ENCODE data around the gene GRB2. TPM values are rescaled to one million over a fixed set of nuclear protein-coding genes. Genes with fewer than 3 reads are reported as not detected.

GRB2 gene
- total and polyA plus RNA-seq, 2 of the 8 experiments (the other 6 are each of a cell fraction or from before 2014, with no cell fraction given), result 44.2 to 101 TPM

- H3K4me2 ChIP-seq (ENCODE audit: insufficient read depth in 1 of 2, low read depth in 2 of 2, low read length in 2 of 2), result no peak overlapping the region
- H3K27me3 ChIP-seq (replicated peaks in 1 of 4; ENCODE audit: control insufficient read depth in 3 of 4, extremely low read depth in 1 of 4, insufficient read depth in 3 of 4, low read length in 3 of 4), result no peaks in the 10 kb centered on the region
- FAIRE-seq (no peak), DNase-seq (ENCODE audit: low read depth in 1 of 2, low spot score in 2 of 2) (no peak)
- no peaks in the 10 kb centered on the region for H3K4me1 ChIP-seq (replicated peaks in 1 of 4; ENCODE audit: control insufficient read depth in 3 of 4, insufficient read depth in 4 of 4, low read length in 3 of 4)
- H2AFZ ChIP-seq (ENCODE audit: low read length), result no peak overlapping the region
- TF ChIP-seq BCL11A (IDR thresholded peaks at IDR 0.05; ENCODE audit: low read depth in 2 of 2, low read length in 2 of 2), result no peak
- no peak for TF ChIP-seq SP2 (IDR thresholded peaks at IDR 0.05; ENCODE audit: low read length)
- TF ChIP-seq EGR1 (IDR thresholded peaks at IDR 0.05; ENCODE audit: borderline replicate concordance, low read depth, low read length), result no peak
- no peak for TF ChIP-seq GABPA (IDR thresholded peaks at IDR 0.05; ENCODE audit: borderline replicate concordance, insufficient read depth, low read length)
- TF ChIP-seq PHF8 (conservative IDR thresholded peaks at IDR 0.05; ENCODE audit: low read depth, low read length), result no peak
- TF ChIP-seq SUZ12 (IDR thresholded peaks at IDR 0.05; ENCODE audit: low read length), result no peak
- no peak for TF ChIP-seq RBBP5 (IDR thresholded peaks at IDR 0.05; ENCODE audit: borderline replicate concordance, low read depth, low read length)
- no peak for TF ChIP-seq RFX5 (IDR thresholded peaks at IDR 0.05; ENCODE audit: borderline replicate concordance, low read depth, low read length)
- no peak for TF ChIP-seq CBX8 (IDR thresholded peaks at IDR 0.05; ENCODE audit: borderline replicate concordance, low read depth, low read length)
- H3K9ac ChIP-seq (replicated peaks in 1 of 4; ENCODE audit: extremely low read depth in 1 of 4, low read depth in 3 of 4, low read length in 3 of 4), result no peak overlapping the region
- no peak overlapping the region for H4K91ac ChIP-seq (replicated peaks; ENCODE audit: insufficient read length, low read length)
- whole genome bisulfite sequencing, 2 experiments (ENCODE audit: extremely low coverage in 1 of 2, insufficient coverage in 1 of 2, insufficient read length in 1 of 2, insufficient replicate concordance in 2 of 2, low coverage in 1 of 2, low lambda C conversion rate in 2 of 2, missing lambda C conversion rate in 1 of 2), result 92% methylated on average over 2 of the region's 2 CpGs; no CpG with 5 or more reads in 1 of the 2 experiments
- CTCF ChIA-PET (ENCODE audit: partially characterized antibody), result interaction anchor here (0.8 to 8.8 kb wide), 8 partner anchors 10 to 161 kb away, joined by 3 to 97 read pairs (median 3); partner anchors contain the start of gene MIF4GD
- POLR2A ChIA-PET (ENCODE audit: partially characterized antibody), result interaction anchor here (2.0 to 3.0 kb wide), 2 partner anchors 8 to 139 kb away, joined by 9 to 11 read pairs; partner anchors contain the start of genes GGA3 and MRPS7
- H3K23me2 ChIP-seq (ENCODE audit: low read depth, low read length), result peaks cover 6% of the 10 kb centered on the region; the same call in 1 of the 2 replicates
- H2BK20ac ChIP-seq (ENCODE audit: low read length), result no peak overlapping the region
- no peak overlapping the region for H3K18ac ChIP-seq (ENCODE audit: extremely low read depth, low read length)
- H3K23ac ChIP-seq (ENCODE audit: insufficient read length), result no peak overlapping the region
- H2BK15ac ChIP-seq (ENCODE audit: low read length), result no peak overlapping the region
- H3K27ac ChIP-seq (ENCODE audit: low read depth, low read length), result no peak overlapping the region
- H3K14ac ChIP-seq (ENCODE audit: insufficient read length), result no peak overlapping the region
- H2BK5ac ChIP-seq (ENCODE audit: low read depth, low read length), result no peak overlapping the region
- no peak overlapping the region for H4K8ac ChIP-seq (ENCODE audit: extremely low read depth, insufficient read depth, low read length)
- H4K5ac ChIP-seq (ENCODE audit: insufficient read length, low read depth, low read length), result no peak overlapping the region
- no peaks in the 10 kb centered on the region for H3K36me3 ChIP-seq (ENCODE audit: control insufficient read depth in 2 of 4, insufficient read depth in 4 of 4, low read length in 3 of 4)
- no peaks in the 10 kb centered on the region for H3K9me3 ChIP-seq (ENCODE audit: insufficient read depth in 2 of 2, low read depth in 1 of 2, low read length in 1 of 2)
- no peak overlapping the region for H3K56ac ChIP-seq (replicated peaks; ENCODE audit: insufficient read length, low read depth, low read length)
- no peak overlapping the region for H2AK5ac ChIP-seq (ENCODE audit: low read depth, low read length)
- no peak overlapping the region for H2BK120ac ChIP-seq (replicated peaks; ENCODE audit: low read depth, low read length)
- peaks cover 30 to 80% of the 10 kb centered on the region in 2 experiments for H3K79me2 ChIP-seq (ENCODE audit: control insufficient read depth in 1 of 2, insufficient read depth in 2 of 2, low read length in 2 of 2)
- H3K79me1 ChIP-seq (ENCODE audit: low read depth, low read length), result peaks cover 2% of the 10 kb centered on the region
- H3K4me3 ChIP-seq (ENCODE audit: extremely low read depth in 1 of 4, insufficient read depth in 2 of 4, low read depth in 3 of 4, low read length in 4 of 4), result no peak overlapping the region
- H4K20me1 ChIP-seq (replicated peaks in 1 of 2; ENCODE audit: control insufficient read depth in 1 of 2, insufficient read depth in 2 of 2, low read length in 2 of 2), result peaks cover 5 to 6% of the 10 kb centered on the region in 2 experiments
- H2BK12ac ChIP-seq (ENCODE audit: low read depth, low read length), result no peak overlapping the region
- H3K4ac ChIP-seq (replicated peaks; ENCODE audit: insufficient read length, low read depth, low read length), result no peak overlapping the region
Measured at GRCh38 chr17:75402026-75402425, 3.5 kb downstream of the GRB2 start.

Data from H1 (cell line).